Esophagus muscularis mucosa (tissue), 4 donors: ENCODE data around the gene MAD2L1. TPM values are rescaled to one million over a fixed set of nuclear protein-coding genes. Genes with fewer than 3 reads are reported as not detected.

Experiments
- DNase-seq: peaks from one replicate; pipeline ENCODE4 v3.0.0-alpha.2; 2017; ENCODE audit errors: extremely low spot score
- H3K27ac ChIP-seq, 4 donors: fragments of 200-600 bp; sonication (generic); replicated peaks in 1 of 4; 1 replicate in 3 of 4; 2 replicates in 1 of 4; pipeline ENCODE4 v1.5.1; 2016 to 2019; ENCODE audit warnings: mild to moderate bottlenecking in 1 of 4
- H3K27me3 ChIP-seq, 4 donors: fragments of 200-600 bp; sonication (generic); one replicate each; pipeline versions ENCODE4 v1.5.1 to v1.6.0; 2016 to 2019
- H3K36me3 ChIP-seq, 4 donors: fragments of 200-600 bp; sonication (generic); one replicate each; pipeline ENCODE4 v1.5.1; 2016 to 2019
- H3K4me1 ChIP-seq, 4 donors: fragments of 200-600 bp; sonication (generic); one replicate each; pipeline ENCODE4 v1.5.1; 2016 to 2019
- H3K4me3 ChIP-seq, 4 donors: fragments of 200-600 bp; sonication (generic); 1 replicate in 2 of 4; 2 replicates in 2 of 4; pipeline ENCODE4 v1.5.1; 2016 to 2019; ENCODE audit warnings: mild to moderate bottlenecking in 4 of 4, moderate library complexity in 1 of 4
- H3K9me3 ChIP-seq, 4 donors: fragments of 200-600 bp; sonication (generic); 1 replicate in 3 of 4; 2 replicates in 1 of 4; pipeline ENCODE4 v1.5.1; 2016 to 2019
- EP300 ChIP-seq: sonication (generic); formaldehyde crosslinking; IDR thresholded peaks from one replicate; pipeline ENCODE4 v1.6.1; 2017; ENCODE audit warnings: antibody characterized with exemption
- POLR2A ChIP-seq: fragments of 450-650 bp; IDR thresholded peaks from one replicate; pipeline ENCODE4 v1.6.1; 2017; ENCODE audit warnings: antibody characterized with exemption, moderate library complexity, mild to moderate bottlenecking, low read depth
- POLR2AphosphoS5 ChIP-seq, 2 donors: sonication (generic); formaldehyde crosslinking; IDR thresholded peaks; one replicate each; pipeline ENCODE4 v1.6.1; 2017; ENCODE audit warnings: antibody characterized with exemption in 2 of 2
- WGBS: methylation state at CpG from one replicate; pipeline ENCODE4 v1.1.5; 2018; 5-methylcytosine and 5-hydroxymethylcytosine counted together
- intact Hi-C: fragments of 100-400 bp; cut with DNase I; formaldehyde crosslinking; loops from one replicate; pipeline ENCODE4 v1.15.1; 2023
- total RNA-seq, 4 donors: library from RNA; depleted of rRNA; stranded (reverse); fragments of >200 nt; gene quantifications; one replicate each; pipeline versions ENCODE4 v1.1.0 to v1.2.1, GENCODE V29; 2016
- TF ChIP-seq, protein P1 (sequence below), 3 experiments: fragments of 200-600 bp in 2 of 3; fragments of 450-650 bp in 1 of 3; sonication (generic) in 2 of 3; IDR thresholded peaks; one replicate each; pipeline ENCODE4 v1.5.1; 2017 to 2019; ENCODE audit warnings: antibody characterized with exemption in 3 of 3, mild to moderate bottlenecking in 2 of 3, moderate library complexity in 1 of 3

MAD2L1 gene
- total RNA-seq, 4 donors from 2014 or later, result under 0.01 to 2.1 (median 1.2) TPM

DNA sequence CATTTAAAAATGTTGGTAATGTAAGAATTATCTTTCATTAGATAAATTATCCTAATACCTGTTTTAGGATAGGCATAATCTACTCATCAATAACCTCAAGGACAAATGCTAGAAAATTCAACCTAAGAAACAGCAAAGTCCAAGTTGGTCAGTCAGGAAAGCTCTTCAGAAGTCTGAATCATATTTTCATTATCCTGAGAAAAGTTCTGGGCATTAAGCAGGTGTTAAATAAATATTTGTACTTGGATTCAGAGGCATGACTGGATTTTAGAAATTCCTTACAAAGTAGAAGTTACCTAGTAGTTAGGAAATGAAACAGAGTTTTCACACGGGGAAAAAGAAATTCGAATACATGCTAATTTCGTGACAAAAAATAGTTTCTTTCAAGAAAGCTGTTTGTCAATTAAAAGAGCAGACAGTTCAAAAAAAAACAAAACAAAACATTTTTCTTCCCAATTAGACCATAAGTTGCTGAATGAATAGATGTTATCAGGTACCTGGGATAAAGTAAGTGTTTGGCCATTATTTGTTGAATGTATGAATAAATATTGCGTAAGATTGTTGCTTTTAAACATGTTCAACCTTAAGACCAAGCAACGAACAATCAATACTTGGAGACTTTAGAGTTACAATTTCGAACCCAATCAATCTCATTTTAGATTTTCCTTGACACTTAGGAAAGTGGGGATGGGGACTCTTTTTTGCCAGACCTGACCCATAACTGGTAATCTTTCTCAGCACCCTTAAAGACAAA, 48.5 kb downstream of the MAD2L1 start:
- no peaks in the 10 kb centered on the region for H3K27me3 ChIP-seq
- TF ChIP-seq POLR2A (no peak), POLR2AphosphoS5 (IDR thresholded peaks at IDR 0.05) (no peak), EP300 (no peak)
- TF ChIP-seq, protein P1, sequence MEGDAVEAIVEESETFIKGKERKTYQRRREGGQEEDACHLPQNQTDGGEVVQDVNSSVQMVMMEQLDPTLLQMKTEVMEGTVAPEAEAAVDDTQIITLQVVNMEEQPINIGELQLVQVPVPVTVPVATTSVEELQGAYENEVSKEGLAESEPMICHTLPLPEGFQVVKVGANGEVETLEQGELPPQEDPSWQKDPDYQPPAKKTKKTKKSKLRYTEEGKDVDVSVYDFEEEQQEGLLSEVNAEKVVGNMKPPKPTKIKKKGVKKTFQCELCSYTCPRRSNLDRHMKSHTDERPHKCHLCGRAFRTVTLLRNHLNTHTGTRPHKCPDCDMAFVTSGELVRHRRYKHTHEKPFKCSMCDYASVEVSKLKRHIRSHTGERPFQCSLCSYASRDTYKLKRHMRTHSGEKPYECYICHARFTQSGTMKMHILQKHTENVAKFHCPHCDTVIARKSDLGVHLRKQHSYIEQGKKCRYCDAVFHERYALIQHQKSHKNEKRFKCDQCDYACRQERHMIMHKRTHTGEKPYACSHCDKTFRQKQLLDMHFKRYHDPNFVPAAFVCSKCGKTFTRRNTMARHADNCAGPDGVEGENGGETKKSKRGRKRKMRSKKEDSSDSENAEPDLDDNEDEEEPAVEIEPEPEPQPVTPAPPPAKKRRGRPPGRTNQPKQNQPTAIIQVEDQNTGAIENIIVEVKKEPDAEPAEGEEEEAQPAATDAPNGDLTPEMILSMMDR (IDR thresholded peaks at IDR 0.05), result no peak
- intact Hi-C loops, result no loop called here
- no peaks in the 10 kb centered on the region for H3K36me3 ChIP-seq
- no peak overlapping the region for H3K27ac ChIP-seq
- H3K4me3 ChIP-seq, result no peak overlapping the region
- H3K4me1 ChIP-seq, result peaks cover 0 to 7% (median 5%) of the 10 kb centered on the region in 4 donors
- 81% methylated on average over 6 of the region's 6 CpGs for WGBS
- no peaks in the 10 kb centered on the region for H3K9me3 ChIP-seq
- DNase-seq, result no peak

GRCh38 chr4:120011725-120012124, 54.9 kb downstream of the MAD2L1 start:
- Histone ChIP-seq H3K36me3 (no peaks in the 10 kb centered on the region), H3K27ac (no peak overlapping the region), H3K4me3 (no peak overlapping the region), H3K27me3 (no peaks in the 10 kb centered on the region), H3K4me1 (peaks cover 4 to 13% (median 13%) of the 10 kb centered on the region in 4 donors), H3K9me3 (no peaks in the 10 kb centered on the region)
- intact Hi-C loops, result no loop called here
- no peak for DNase-seq
- TF ChIP-seq POLR2A, result no peak
- TF ChIP-seq EP300, result no peak
- TF ChIP-seq POLR2AphosphoS5 (IDR thresholded peaks at IDR 0.05), result no peak
- TF ChIP-seq, protein P1 (IDR thresholded peaks at IDR 0.05), result no peak
- 86% methylated on average over 2 of the region's 2 CpGs for WGBS

DNA sequence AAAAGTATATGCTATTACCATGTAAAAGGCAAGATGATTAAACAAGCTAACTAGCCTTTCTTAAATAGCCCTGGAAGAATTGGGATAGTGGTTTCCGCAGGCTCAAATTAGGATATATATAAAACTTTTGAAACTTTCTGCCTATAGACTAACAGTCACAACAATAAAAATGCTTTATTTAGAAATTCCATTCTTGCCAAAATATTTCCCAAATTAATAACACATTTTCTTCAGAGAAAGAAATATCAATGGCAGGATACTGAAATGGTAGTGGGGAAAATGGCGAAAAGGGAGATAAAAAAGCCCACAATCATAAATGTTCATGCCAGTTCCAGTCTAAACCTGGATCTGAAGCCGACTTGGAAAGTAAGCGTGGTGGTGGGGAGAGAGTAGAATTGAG, 56.0 kb downstream of the MAD2L1 start:
- TF ChIP-seq, protein P1 (IDR thresholded peaks at IDR 0.05), result no peak
- TF ChIP-seq POLR2AphosphoS5 (IDR thresholded peaks at IDR 0.05) (no peak), POLR2A (no peak), EP300 (no peak)
- H3K27me3 ChIP-seq, result no peaks in the 10 kb centered on the region
- no peak overlapping the region for H3K27ac ChIP-seq
- WGBS, result 90% methylated on average over 4 of the region's 4 CpGs
- no peak overlapping the region for H3K4me3 ChIP-seq
- H3K36me3 ChIP-seq, result no peaks in the 10 kb centered on the region
- no peaks in the 10 kb centered on the region for H3K9me3 ChIP-seq
- intact Hi-C loops, result no loop called here
- H3K4me1 ChIP-seq, result peaks cover 4 to 14% (median 13%) of the 10 kb centered on the region in 4 donors
- DNase-seq, result no peak

GRCh38 chr4:120009731-120010130, 56.9 kb downstream of the MAD2L1 start:
- no peaks in the 10 kb centered on the region for H3K27me3 ChIP-seq
- H3K9me3 ChIP-seq, result no peaks in the 10 kb centered on the region
- no peak for DNase-seq
- intact Hi-C loops, result no loop called here
- no peak overlapping the region for H3K27ac ChIP-seq
- WGBS, result 79% methylated on average over 2 of the region's 2 CpGs
- TF ChIP-seq POLR2A (no peak), POLR2AphosphoS5 (IDR thresholded peaks at IDR 0.05) (no peak), EP300 (no peak)
- TF ChIP-seq, protein P1 (IDR thresholded peaks at IDR 0.05), result no peak
- no peaks in the 10 kb centered on the region for H3K36me3 ChIP-seq
- peaks cover 4 to 14% (median 13%) of the 10 kb centered on the region in 4 donors for H3K4me1 ChIP-seq
- no peak overlapping the region for H3K4me3 ChIP-seq

- 91% methylated on average over 4 of the region's 4 CpGs for WGBS
- H3K27me3 ChIP-seq, result no peaks in the 10 kb centered on the region
- TF ChIP-seq, protein P1 (IDR thresholded peaks at IDR 0.05), result no peak
- no peak for TF ChIP-seq POLR2A
- TF ChIP-seq EP300, result no peak
- no peak for TF ChIP-seq POLR2AphosphoS5 (IDR thresholded peaks at IDR 0.05)
Measured at GRCh38 chr4:120008957-120009356, 57.7 kb downstream of the MAD2L1 start.

More at GRCh38 chr4:120008957-120009356, 57.7 kb downstream of the MAD2L1 start:
- intact Hi-C loops, result no loop called here
- no peak overlapping the region for H3K27ac ChIP-seq
- H3K9me3 ChIP-seq, result no peaks in the 10 kb centered on the region
- DNase-seq, result no peak
- no peak overlapping the region for H3K4me3 ChIP-seq
- H3K36me3 ChIP-seq, result no peaks in the 10 kb centered on the region
- peaks cover 4 to 14% (median 13%) of the 10 kb centered on the region in 4 donors for H3K4me1 ChIP-seq
